GM12865 (cell line): ENCODE data around the gene SLC22A2.

Source experiments
- DNase-seq: peaks from one replicate; pipeline ENCODE4 v3.0.0; 2010; ENCODE audit warnings: low read depth
- H3K4me3 ChIP-seq: 2 replicates; pipeline ENCODE4 v1.5.1; 2011; ENCODE audit warnings: mild to moderate bottlenecking, low read depth, low read length, control low read depth
- TF ChIP-seq, protein P1 (sequence below): IDR thresholded peaks from 2 replicates; pipeline ENCODE4 v1.5.1; 2011; ENCODE audit warnings: low read length, control low read depth, low read depth, inconsistent platforms; ENCODE audit not compliant: insufficient read depth; ENCODE audit errors: missing control alignments

Gene SLC22A2

DNA sequence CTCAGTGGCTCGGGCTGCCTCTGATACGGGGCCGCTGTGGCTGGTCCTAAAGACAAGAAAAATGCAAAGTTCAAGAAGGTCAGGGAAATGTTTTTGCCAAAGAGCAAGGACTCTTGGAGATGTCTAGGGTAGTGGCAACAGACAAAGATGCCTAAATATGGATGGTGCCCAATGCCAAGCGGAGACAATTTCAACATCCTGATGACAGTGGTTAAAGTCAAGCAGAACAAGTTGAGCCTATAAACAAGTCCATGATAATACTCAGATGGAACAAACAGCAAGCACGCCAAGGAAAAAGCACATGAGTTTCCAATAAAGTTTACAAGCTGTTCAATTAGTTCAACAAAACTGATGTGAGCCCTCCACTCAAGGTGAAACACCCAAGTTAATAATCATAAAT, 85.9 kb downstream of the SLC22A2 start:
- no peak for DNase-seq
- TF ChIP-seq, protein P1, sequence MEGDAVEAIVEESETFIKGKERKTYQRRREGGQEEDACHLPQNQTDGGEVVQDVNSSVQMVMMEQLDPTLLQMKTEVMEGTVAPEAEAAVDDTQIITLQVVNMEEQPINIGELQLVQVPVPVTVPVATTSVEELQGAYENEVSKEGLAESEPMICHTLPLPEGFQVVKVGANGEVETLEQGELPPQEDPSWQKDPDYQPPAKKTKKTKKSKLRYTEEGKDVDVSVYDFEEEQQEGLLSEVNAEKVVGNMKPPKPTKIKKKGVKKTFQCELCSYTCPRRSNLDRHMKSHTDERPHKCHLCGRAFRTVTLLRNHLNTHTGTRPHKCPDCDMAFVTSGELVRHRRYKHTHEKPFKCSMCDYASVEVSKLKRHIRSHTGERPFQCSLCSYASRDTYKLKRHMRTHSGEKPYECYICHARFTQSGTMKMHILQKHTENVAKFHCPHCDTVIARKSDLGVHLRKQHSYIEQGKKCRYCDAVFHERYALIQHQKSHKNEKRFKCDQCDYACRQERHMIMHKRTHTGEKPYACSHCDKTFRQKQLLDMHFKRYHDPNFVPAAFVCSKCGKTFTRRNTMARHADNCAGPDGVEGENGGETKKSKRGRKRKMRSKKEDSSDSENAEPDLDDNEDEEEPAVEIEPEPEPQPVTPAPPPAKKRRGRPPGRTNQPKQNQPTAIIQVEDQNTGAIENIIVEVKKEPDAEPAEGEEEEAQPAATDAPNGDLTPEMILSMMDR = no peak
- no peak overlapping the region for H3K4me3 ChIP-seq

GRCh38 chr6:160170018-160170680, 88.5 kb downstream of the SLC22A2 start:
- TF ChIP-seq, protein P1 = no peak

GRCh38 chr6:160167604-160168399, 90.8 kb downstream of the SLC22A2 start:
- TF ChIP-seq, protein P1 = no peak
- no peak for DNase-seq
- H3K4me3 ChIP-seq = no peak overlapping the region

More at GRCh38 chr6:160170018-160170680, 88.5 kb downstream of the SLC22A2 start:
- no peak overlapping the region for H3K4me3 ChIP-seq
- DNase-seq = no peak
